T-helper 1 cell (primary cell): Measurements from ENCODE around the gene SLC36A1.

Experiments used
- DNase-seq, 5 donors: peaks; one replicate each; pipeline ENCODE4 v3.0.0-alpha.2; 2012 to 2020

The SLC36A1 gene

DNA sequence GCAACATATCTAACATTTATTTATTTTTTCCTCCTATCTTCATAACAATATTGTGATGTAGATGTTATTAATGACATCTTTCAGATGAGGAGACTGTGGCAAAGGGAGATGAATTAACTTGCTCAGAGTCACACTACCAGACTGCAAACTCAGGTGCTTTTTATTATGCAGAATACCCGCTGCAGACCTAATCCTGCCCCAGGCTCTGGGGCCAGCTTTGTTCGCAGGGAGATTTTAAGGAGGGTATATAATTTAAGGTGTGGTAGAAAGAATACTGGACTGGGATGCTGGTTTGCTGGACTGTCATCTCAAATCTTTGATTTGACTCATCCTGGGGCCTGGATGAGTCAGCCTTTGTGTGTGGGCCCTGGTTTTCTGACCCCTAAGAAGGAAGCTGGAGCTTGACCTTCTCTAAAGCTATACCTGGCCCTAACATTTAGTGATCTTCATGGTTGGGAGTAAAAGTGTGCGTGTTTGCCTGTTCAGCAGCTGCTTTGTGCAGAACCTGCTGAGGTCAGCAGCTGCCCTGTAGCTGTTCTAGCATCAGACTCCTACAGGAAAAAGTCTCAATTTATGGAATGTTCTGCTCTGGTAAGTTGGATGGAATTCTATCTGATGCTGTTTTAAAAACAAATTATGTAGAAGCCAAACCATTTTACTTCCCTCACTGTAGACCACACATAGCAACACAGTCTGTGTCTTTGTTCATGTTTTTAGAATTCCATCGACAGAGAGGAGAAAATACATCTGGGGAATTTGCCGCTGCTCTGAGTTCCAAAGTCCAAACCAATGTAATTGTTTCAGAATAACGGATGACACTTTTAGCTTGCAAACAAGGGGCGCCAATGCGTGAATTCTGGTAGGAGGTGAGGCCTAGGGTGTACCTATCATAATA lies 4.5 kb downstream of the SLC36A1 start:
- DNase-seq, result no peak

DNA sequence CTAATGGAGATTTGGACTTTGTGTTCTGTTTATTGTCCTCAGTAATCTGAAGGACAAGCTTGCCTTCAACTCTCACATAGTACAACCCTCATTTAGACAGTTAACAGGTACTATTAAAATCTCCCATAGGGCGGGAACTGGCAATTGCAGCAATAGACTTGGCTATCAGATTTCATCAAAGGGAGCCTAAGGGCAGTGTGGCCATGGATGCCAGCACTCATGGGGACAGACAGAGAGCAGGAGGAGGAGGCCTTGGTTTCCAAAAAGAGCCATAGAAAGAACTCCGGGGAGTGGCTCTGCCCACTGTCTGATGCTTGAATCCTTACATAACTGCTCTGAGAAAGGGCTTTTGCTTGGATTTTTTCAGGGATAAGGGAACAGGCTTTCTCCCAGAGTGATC lies 6.8 kb downstream of the SLC36A1 start:
- DNase-seq, result no peak

DNA sequence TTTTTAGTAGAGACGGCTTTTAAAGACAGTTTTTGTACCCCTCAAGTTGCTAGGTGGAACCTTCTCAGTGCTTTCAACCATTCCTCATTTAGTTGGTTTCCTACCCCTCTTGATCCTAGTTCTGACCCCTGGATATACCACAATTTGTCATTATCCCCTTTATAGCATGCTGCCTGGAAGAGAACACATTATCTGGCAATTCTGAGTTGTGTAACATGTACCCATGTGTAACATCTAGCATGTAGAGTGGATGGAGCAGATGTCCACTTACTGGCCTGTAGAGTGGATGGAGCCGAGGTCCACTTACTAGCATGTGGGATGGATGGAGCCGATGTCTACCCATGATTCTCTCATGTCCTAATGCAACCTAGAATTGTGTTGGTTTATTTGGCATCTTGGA lies 7.5 kb downstream of the SLC36A1 start:
- DNase-seq, result no peak

DNA sequence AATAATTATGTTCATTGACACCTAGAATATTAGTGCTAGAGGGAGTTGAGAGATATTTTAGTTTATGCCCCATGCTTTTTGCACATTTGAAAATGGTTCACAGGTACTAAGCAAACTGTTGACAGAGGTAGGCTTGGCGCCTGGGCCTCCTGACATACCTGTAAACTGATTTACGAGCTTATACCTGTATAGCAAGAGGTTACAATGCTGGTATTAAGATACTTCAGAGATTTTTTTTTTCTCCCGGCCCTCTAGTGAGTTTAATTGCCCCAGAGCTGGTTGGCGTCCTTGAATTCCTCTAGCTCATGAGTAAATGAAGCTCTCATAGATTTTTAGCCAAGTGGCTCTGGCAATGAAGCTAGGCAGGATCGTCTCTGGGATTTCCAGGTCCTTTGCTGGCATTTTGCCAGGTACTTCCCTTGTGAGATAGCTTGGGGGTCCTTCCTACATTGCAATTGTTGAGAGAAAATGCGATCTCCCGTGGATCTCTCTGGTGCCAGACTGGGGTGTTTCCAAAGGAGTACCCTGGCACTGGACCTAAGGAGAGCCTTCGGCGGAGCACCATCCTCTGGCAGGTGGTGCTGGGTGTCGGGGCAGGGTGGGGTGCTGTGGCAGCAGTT lies 9.0 kb downstream of the SLC36A1 start:
- DNase-seq, result no peak

DNA sequence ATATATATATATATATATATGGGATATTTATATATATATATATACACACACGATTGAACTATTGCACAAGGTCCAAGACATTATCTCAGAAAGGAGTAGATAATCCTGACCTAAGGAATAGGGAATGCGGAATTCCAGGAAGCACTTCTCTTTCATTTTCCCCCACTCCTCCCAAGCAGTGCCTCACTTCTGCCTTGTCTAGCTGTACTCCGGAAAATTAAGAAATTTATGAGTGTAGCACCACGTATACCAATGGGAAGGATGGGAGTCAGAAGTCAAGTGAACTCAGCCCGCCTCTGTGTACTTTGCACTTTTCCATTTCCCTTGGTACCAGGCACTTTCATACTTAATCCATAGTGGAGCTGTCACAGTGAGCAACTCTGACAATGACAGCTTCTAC lies 10.9 kb downstream of the SLC36A1 start:
- no peak for DNase-seq

DNA sequence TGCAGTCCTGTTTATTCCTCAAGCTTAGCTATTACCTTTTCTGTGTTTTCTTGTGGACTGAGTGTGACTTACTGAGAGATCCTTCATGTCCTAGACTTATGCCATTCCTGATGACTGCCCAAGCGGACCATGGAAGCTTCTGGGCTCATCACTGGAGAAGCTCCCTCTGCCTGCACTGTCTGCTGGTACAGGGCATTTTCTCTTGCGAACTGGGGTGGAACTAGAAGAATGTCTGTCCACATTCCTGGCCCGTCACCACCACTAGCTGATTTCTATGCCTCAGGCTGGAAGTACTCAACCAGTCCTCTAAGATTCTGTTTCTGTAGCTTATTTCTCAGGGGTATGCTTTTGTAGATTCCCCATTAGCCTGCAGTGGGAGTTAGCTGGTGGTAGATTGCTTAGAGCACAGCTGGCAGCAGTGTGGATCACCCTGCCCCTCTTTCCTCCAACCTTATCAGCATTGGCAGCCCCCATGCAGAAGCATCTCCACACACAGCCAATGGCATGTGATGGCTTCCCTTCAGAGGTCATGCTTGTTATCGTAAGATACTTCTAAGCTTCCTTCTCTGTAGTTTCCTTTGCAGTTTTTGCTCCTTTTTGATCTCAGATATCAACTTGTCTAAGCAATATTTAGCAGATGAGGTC lies 12.4 kb downstream of the SLC36A1 start:
- no peak for DNase-seq

DNA sequence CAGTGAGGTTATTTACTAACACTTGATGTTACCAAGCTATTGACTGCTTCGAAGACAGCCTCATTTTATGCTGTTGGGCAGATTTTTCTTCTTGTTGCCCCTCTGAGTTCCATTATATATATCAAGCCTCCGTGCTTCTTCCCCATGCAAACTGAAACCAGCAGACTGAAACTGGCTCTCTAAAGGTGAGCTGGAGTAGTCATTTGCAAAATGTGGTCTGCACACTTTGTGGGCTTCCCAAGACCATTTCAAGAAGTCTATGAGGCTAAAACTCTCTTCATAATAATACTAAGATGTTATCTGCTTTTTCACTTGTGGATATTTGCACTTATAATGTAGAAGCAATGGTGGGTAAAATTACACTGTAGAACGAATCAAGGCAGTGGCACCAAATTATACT lies 13.9 kb downstream of the SLC36A1 start:
- DNase-seq, result no peak

DNA sequence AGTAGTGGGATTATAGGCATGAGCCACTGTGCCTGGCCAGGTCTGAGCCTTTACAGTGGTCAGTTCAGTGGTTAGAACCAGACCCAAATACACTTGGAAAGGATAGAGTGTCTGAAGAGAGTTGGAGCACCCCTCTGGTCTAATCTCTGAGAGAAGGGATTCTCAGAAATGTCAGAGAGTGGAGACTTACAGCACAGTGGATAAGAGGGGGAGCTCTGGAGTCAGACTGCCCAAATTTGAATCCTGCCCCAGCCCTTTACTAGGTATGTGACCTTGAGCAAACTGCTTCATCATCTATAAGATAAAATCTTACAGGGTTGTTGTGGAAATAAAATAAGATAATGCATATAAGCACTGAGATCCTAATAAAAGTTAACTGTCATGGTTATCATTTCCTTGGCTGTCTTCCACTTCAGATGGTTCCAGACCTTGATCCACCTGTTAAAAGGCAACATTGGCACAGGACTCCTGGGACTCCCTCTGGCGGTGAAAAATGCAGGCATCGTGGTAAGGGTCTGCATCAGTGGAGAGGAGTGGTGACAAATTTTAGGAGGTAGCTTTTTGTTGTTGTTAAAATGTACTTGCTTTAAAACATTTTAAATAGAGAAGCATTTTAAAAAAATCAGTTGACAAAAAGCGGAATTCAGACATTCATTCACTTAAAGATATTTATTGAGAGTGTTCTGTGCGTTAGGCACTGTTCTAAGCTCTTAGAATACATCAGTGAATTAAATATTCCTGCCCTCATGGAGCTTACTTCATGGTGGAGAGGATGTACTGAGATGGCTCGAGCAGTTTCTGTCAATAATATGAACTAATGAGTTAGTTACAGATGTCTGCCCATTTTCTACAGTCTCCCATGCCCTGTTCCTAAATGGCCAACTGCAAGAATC lies 16.0 kb downstream of the SLC36A1 start:
- DNase-seq, result no peak

DNA sequence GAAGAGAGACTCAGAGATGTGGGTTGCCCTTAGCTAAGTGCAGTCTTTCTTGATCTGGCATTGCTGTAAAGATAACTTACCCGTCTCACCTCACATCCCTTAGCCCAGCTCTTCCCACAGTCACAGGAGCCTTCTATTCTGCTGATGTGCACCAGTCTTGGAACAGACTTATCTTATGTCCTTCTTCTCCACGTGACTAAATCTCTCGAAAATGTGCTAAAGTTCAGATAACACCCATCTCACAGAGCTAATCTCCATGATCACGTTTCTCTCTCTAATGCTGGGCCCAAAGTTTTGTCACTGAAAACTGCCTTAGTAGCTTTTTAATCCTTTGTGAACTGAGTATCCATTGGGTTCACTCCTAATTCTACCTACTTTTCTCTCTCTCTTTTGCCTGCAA lies 16.7 kb downstream of the SLC36A1 start:
- DNase-seq, result no peak

DNA sequence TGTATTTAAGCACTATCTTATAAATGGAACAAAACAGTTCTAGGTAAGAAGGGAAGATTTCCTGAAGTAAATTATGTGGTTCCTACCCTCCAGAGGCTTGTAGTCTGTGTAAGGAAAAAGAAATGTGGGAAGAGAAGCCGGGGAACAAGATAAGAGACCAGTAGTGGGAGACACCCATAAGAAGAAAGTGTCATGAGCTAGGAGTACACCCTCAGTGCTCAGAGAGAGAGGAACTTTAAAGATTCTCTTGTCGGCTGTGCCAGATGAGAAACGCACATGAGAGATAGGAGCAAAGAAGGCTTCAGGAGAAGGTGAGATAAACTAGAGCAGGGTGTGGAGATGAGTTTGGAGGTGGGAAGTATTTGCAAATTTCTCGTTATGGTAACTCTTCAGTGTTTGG lies 18.1 kb downstream of the SLC36A1 start:
- DNase-seq, result no peak

DNA sequence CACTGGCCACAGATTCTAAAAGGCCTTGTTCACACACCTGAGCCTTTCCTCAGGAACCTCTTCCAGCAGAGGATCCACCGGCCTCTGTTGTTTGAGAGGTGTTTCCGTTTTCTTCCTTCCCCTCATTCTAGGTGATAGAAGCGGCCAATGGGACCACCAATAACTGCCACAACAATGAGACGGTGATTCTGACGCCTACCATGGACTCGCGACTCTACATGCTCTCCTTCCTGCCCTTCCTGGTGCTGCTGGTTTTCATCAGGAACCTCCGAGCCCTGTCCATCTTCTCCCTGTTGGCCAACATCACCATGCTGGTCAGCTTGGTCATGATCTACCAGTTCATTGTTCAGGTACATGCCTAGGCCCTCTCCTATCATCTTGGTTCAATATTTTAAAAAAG lies 20.2 kb downstream of the SLC36A1 start:
- DNase-seq, result no peak

DNA sequence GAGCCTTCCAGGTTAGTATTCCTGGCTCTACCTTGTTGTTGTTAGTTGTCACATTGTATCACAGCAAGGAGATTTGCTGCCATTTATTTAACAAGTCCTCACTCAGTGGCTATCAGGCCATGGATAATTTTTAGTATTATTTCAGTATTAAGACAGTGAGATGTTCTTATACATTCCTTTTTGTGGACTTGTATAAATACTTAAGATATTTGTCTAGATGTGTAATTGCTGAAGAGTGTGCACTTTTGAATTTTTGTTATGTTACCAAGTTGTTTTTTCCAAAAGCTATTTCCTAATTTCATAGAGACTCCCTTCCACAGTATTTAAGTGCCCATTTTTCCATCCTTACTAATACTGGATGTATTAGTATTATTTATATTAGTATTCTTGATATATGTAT lies 22.0 kb downstream of the SLC36A1 start:
- DNase-seq, result no peak

DNA sequence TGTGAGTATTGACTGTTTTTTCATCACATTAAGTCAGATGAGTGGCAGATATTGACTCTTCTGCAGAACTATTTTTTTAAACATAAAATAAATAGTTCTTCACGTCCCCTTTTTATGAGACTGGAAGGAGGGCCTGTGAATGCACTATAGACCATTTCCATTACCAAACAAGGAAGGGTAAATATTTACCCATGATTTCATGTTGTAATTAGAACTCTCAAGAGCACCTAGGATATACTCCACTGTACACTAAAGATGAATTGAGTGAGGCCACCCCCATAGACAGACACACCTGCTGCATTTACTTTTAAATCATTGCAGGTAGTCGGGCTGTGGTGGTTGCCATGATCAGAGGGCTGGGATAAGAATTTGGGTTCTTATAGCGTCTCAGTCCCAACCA lies 22.6 kb downstream of the SLC36A1 start:
- DNase-seq, result no peak

DNA sequence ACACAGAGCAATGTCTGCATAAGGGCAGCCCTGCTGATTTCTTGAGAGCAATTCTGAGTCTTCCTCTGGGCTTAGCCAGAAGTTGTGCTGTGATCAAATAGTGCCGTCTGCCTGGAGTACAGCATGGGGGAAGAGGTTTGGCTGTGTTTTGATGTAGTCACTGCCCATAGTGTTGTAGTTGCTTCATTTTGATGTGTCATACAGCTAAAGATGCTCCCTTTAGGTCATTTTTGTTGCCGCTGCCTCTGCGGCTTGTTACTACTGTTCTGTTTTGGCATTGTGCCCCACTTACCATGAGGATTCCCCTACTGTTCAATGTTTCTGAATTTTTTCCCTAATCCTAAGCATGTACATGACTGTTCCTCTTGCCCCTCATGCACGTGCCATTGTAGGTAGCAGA lies 23.0 kb downstream of the SLC36A1 start:
- no peak for DNase-seq

DNA sequence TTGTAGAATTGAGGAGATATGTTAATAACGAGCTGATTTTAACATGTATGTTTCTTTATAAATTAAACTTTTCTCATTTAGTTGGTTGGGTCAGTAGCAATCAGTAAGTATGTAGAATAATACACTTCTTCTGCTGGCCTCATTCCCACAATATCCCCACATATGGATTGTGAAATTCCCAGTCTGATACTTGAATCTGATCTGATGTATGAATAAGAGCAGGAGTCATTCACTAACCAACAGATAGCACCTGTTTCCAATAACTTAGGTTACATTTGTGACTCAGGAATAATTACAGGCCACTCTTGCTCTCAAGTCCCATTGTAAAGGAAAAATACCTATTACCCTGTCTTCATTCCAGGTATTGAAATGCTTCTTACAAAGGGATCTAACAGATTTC lies 23.9 kb downstream of the SLC36A1 start:
- DNase-seq, result no peak

DNA sequence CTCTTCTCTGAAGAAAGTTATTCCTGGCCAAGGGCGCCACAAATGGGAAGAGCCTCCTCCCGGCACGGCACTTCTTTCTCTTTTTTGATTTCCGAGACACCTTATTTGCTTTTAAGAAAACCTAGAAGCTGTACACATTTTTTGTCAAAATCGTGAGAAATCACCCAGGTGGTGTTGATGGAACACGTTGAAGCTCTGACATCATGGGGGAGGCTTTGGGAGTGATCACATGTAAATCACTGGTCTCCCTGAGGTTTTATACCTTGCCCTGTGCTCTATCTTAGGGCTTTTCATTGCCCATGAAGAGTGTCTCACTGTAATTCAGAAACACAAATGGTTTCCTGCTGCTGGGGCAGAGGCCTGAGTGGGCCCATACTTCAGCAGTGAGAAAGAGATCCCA lies 27.4 kb downstream of the SLC36A1 start:
- no peak for DNase-seq

DNA sequence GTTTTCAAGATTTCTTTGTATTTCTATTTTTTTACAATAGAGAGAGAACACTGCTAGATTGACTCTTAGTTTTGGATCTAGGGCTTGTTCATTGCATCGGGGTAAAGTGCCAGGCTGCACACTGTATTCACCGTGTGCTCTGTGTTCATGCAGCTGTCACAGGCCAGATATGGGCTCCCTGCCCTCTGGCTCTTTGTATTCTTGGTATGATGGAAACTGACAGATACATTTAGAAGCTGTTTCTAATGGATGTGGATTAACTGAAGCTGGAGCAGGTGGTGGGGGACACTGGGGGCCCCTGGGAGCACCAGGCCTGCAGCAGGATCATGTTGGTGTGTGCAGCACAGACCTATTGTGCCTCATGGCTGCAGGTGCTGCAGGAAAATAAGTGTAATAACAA lies 28.0 kb downstream of the SLC36A1 start:
- no peak for DNase-seq

DNA sequence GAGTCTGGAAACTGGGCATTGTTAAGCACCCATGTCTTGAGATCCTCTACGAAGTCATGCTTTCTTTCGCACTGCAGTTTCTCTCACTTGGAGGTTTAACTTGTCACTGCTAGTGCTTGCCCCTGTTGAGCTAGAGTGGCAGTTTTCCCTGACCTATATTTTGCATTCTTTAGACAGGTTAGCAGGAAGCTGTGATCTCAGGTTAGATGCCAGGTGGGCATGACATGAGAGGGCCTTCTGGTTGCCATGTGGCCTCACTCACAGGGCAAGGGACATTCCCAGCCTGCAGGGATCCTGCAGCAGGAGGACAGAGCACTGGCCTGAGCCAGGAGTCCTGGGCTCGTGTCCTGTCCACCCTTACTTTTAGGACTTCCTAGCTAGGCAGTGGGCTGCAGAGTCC lies 28.6 kb downstream of the SLC36A1 start:
- no peak for DNase-seq

DNA sequence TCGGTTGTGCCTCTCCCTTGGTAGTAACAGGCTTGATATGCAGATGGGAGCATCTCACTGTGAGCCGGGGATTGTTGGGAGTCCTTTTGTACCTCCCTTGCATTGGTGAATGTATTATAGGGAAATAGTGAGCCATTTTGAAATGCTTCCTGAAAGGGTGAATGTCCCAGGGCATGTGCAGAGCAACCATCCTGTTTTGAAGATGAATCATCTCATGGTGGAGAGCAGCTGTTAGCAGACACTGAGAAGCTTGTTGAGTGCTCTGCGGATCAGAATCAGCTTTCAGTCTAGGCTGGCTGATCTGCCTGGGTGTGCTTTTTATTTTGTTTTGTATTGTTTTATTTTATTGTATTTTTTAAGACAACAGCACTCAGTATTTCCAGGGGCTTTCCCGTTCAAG lies 29.7 kb downstream of the SLC36A1 start:
- no peak for DNase-seq

DNA sequence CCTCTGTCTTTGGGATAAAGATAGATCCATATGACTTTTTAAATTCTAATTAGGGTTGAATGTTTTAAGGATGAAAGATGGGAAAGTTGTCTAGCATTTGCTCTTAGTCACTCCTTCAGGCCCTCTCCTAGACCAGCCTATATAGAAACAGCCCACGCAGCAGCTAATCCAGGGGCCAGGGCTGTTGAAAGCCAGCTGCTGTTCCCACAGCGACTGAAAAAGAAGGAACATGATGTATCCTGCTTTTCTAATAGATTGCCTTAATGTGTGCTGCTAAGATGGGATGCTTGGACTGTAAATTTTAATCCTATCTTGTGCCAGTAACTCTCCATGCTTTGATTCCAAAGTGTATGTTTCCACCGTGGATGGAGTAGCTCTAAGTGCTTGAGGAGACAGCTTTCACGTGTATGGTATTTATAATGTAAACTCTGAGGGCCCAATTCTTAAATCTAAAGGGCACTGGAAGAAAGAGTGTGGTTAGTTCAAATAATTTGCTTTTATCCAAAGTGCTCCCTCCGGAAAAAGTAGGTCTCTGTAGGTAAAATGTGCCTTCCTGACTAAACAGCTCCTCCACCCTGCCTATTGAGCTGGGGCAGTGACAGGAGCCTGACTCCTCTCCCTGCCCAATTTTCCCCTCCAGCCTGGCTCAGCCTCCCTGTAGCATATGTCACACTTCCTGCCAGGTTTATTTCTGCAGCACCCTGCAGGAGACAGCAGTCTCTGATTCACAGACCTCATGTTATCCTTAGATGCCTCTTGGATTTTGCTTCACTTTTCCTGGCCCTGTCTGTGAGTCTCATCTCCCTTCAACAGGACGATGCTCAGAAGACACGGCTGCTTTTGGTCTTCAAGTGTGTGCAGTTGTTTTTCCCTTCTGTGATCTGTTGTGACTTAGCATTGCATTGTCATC lies 33.2 kb downstream of the SLC36A1 start:
- no peak for DNase-seq

DNA sequence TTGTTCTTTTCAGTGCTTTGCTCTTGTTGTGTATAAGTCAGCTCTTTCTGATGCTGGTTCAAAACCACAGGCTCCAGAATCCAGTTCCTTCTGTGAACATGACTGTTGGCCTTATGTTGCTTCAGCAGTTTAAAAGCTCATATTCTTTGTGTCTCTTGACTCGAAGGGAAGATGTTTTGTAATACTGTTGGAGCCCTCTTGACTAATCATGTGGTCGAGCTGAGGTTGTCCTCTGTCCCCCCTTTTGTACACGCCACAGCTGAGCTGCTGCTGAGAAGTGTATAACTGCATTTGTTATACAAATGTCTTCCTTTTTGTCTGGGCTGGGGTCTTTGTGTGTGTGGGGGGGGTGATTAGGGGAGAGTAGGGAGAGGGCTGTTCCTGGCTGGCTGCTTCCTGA lies 35.8 kb downstream of the SLC36A1 start:
- DNase-seq, result no peak

DNA sequence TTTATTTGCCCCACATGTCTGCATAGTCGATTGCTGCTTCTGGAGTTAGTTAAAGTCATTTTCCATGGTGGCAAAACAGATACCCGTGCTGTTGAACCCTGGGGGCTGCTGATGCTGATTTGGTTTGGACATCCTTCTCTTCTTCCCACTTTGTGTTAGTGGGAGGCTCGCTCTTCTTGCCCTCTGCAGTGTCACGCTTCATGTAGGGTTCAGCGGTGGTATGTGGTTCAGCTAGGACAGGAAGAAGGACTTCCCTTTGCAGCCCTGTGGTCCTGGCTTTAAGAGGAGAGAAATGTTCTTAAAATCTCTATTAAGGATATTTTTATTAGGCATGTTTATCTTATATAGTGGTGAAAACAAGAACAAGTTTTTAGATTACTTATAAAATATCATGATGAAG lies 36.2 kb downstream of the SLC36A1 start:
- no peak for DNase-seq
